Tibial nerve (tissue), 4 donors: ENCODE data around the gene PIK3CD.

Source experiments
- CTCF ChIP-seq, 5 experiments: fragments of 200-600 bp in 3 of 5; fragments of 450-650 bp in 2 of 5; sonication (generic) in 3 of 5; IDR thresholded peaks; one replicate each; pipeline ENCODE4 v1.5.1; 2016 to 2019; ENCODE audit warnings: antibody characterized with exemption in 5 of 5, mild to moderate bottlenecking in 3 of 5, moderate library complexity in 2 of 5
- EP300 ChIP-seq, 2 donors: sonication (generic); formaldehyde crosslinking; IDR thresholded peaks; one replicate each; pipeline ENCODE4 v1.6.1; 2017; ENCODE audit warnings: antibody characterized with exemption in 2 of 2, mild to moderate bottlenecking in 1 of 2
- POLR2A ChIP-seq, 2 donors: fragments of 450-650 bp; IDR thresholded peaks; one replicate each; pipeline ENCODE4 v1.6.1; 2017; ENCODE audit warnings: antibody characterized with exemption in 2 of 2, mild to moderate bottlenecking in 2 of 2, moderate library complexity in 2 of 2

GRCh38 chr1:9691691-9692090 lies 40.2 kb downstream of the PIK3CD start:
- no peak for TF ChIP-seq CTCF (IDR thresholded peaks at IDR 0.05)
- TF ChIP-seq POLR2A (IDR thresholded peaks at IDR 0.05) = no peak
- TF ChIP-seq EP300 (IDR thresholded peaks at IDR 0.05) = no peak
